Daoy (cell line): Measurements from ENCODE around the gene INCENP. TPM values are rescaled to one million over a fixed set of nuclear protein-coding genes. Genes with fewer than 3 reads are reported as not detected.

Experiments
- DNase-seq: peaks from one replicate; pipeline ENCODE4 v3.0.0-alpha.2; 2015; ENCODE audit warnings: low read depth
- total RNA-seq: library from RNA; depleted of rRNA; stranded (reverse); fragments of >200 nt; shearing (Covaris generic); gene quantifications from 2 replicates; pipeline ENCODE4 v1.2.3, GENCODE V29; 2014

INCENP gene
- total RNA-seq, 1 experiment from 2014 or later, result 76.3 TPM

GRCh38 chr11:62140304-62141110, 16.7 kb downstream of the INCENP start:
- no peak for DNase-seq

GRCh38 chr11:62141111-62142042, 17.6 kb downstream of the INCENP start:
- no peak for DNase-seq

- DNase-seq, result no peak
Observed at GRCh38 chr11:62142043-62142375, 18.2 kb downstream of the INCENP start.

- DNase-seq, result no peak
Observed at GRCh38 chr11:62142921-62143320, 19.1 kb downstream of the INCENP start.

GRCh38 chr11:62143727-62144126, 19.9 kb downstream of the INCENP start:
- no peak for DNase-seq

GRCh38 chr11:62144641-62145255, 20.9 kb downstream of the INCENP start:
- no peak for DNase-seq

- DNase-seq, result no peak
Observed at GRCh38 chr11:62145261-62145871, 21.6 kb downstream of the INCENP start.

GRCh38 chr11:62146476-62147200, 22.8 kb downstream of the INCENP start:
- no peak for DNase-seq

- DNase-seq, result no peak
Observed at GRCh38 chr11:62147545-62147944, 23.7 kb downstream of the INCENP start.

GRCh38 chr11:62148271-62148980, 24.6 kb downstream of the INCENP start:
- DNase-seq, result no peak

- DNase-seq, result no peak
Observed at GRCh38 chr11:62149986-62150886, 26.4 kb downstream of the INCENP start.

GRCh38 chr11:62150887-62151736, 27.3 kb downstream of the INCENP start:
- DNase-seq, result no peak

GRCh38 chr11:62151737-62152102, 27.9 kb downstream of the INCENP start:
- no peak for DNase-seq

- no peak for DNase-seq
Observed at GRCh38 chr11:62152245-62153086, 28.7 kb downstream of the INCENP start.

- DNase-seq, result no peak
Observed at GRCh38 chr11:62153087-62153395, 29.2 kb downstream of the INCENP start.

GRCh38 chr11:62153617-62154016, 29.8 kb downstream of the INCENP start:
- no peak for DNase-seq

- DNase-seq, result no peak
Observed at GRCh38 chr11:62157603-62158002, 33.8 kb downstream of the INCENP start.

GRCh38 chr11:62166371-62166770, 42.6 kb downstream of the INCENP start:
- no peak for DNase-seq
